Keratinocyte (primary cell): ENCODE measurements around the gene SPG7.

Source experiments
- EZH2 ChIP-seq: IDR thresholded peaks from one replicate; pipeline ENCODE4 v1.6.1; 2012; ENCODE audit warnings: inconsistent platforms, mild to moderate bottlenecking, low read length, moderate library complexity
- TF ChIP-seq, protein P1 (sequence below), 3 experiments: IDR thresholded peaks in 1 of 3; conservative IDR thresholded peaks in 1 of 3; optimal IDR thresholded peaks in 1 of 3; 2 replicates in 2 of 3; 3 replicates in 1 of 3; pipeline versions ENCODE3 to v1.5.1; 2011; ENCODE audit warnings: low read length in 3 of 3, mild to moderate bottlenecking in 3 of 3, moderate library complexity in 2 of 3, control low read depth in 1 of 3, inconsistent platforms in 1 of 3; ENCODE audit not compliant: insufficient read depth in 2 of 3; ENCODE audit errors: extremely low read depth in 1 of 3

DNA sequence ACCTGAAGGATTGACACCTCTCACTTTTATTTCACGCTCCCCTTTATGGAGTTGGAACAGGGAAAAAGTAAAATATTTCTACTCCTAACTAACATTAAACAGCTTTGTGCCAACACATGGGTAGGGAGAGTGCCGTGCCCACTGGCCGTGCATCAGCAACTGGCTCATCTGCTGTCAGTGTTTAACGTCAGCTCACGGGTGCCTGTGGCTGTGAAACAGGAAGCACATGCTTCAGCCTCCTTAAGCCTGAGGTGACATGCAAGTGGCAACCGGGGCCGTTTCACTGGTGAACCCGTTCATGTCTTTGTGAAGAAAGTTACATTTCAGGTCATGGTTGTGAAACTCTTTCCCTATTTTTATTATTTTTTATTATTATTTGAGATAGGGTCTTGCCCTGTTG is 3.2 kb downstream of the SPG7 start:
- TF ChIP-seq, protein P1, sequence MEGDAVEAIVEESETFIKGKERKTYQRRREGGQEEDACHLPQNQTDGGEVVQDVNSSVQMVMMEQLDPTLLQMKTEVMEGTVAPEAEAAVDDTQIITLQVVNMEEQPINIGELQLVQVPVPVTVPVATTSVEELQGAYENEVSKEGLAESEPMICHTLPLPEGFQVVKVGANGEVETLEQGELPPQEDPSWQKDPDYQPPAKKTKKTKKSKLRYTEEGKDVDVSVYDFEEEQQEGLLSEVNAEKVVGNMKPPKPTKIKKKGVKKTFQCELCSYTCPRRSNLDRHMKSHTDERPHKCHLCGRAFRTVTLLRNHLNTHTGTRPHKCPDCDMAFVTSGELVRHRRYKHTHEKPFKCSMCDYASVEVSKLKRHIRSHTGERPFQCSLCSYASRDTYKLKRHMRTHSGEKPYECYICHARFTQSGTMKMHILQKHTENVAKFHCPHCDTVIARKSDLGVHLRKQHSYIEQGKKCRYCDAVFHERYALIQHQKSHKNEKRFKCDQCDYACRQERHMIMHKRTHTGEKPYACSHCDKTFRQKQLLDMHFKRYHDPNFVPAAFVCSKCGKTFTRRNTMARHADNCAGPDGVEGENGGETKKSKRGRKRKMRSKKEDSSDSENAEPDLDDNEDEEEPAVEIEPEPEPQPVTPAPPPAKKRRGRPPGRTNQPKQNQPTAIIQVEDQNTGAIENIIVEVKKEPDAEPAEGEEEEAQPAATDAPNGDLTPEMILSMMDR (optimal IDR thresholded peaks at IDR 0.05 in 1 of 3, IDR thresholded peaks at IDR 0.05 in 1 of 3, conservative IDR thresholded peaks at IDR 0.05 in 1 of 3; ENCODE audit: extremely low read depth in 1 of 3, insufficient read depth in 2 of 3, low read length in 3 of 3) = no peak
- TF ChIP-seq EZH2 = no peak
